Activated effector memory CD4-positive, alpha-beta T cell treated with anti-CD3 and anti-CD28 coated beads, Interleukin-2, amount 50 U/mL, for 16 hours (primary cell): ENCODE results near the gene LRRK1.
A peak's percentile ranks its signal among the peaks of the same experiment; 100 is the strongest.

ENCODE experiments used
- DNase-seq: peaks from one replicate; pipeline ENCODE4 v3.0.0-alpha.2; 2020

Gene LRRK1

GRCh38 chr15:100893261-100893963 lies 25.7 kb upstream of the LRRK1 start:
- DNase-seq: no peak

DNA sequence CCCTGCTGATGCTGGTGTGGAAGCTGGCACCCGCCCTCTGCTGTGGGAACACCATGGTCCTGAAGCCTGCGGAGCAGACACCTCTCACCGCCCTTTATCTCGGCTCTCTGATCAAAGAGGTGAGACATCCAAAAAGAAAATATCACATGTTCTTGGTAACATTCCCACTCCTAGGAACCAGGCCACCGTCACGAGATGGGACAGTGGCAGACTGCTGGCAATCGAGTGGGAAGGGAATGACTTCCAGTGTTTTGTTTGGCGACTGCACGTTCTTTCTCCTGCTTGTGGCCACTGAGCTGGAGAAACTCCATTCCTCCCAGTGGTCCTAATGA lies 25.2 kb upstream of the LRRK1 start:
- DNase-seq: no peak

GRCh38 chr15:100895721-100896120 lies 23.4 kb upstream of the LRRK1 start:
- no peak for DNase-seq

DNA sequence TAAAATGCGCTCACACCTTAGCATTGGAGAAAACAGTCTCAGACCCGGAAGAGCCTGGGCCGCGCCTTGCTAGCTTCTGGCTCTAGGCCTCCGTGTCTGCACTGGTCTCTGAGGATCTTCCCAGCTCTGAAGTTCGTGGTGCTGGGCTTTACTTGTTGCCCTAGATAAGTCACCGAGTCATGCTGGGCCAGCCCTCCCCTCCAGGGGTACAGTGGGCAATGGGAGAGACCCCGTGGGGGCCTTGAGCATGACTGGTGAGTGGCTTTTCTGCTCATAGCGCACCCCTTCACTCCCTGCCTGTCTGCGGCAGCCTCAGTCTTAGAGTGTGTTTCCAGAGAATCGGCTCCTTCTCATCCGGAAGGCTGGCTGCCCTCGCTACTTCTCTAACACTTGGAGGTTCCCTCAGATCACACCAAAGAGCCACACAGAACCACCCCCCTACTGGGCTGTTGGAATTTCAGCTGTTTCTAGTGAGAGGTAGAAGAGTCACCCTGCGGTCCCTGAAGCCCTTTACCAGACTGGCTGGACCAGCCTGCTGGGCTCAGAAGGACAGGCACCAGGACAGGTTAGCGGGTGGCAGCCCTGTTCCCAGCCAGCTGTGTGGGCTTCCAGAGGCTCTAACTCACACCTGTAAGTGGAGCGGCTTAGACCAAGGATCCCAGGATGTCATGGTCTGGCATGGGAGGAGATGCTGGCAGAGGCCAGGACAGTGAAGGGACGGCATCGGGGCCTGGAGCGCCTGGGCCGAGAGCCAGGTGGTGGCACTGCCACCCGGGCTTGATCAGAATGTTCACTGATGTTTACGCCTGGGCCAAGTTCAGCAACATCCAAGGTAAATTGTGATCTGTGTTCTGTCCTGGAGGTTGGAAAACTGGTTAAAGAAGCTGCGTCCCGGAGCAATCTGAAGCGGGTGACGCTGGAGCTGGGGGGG lies 21.7 kb upstream of the LRRK1 start:
- no peak for DNase-seq

DNA sequence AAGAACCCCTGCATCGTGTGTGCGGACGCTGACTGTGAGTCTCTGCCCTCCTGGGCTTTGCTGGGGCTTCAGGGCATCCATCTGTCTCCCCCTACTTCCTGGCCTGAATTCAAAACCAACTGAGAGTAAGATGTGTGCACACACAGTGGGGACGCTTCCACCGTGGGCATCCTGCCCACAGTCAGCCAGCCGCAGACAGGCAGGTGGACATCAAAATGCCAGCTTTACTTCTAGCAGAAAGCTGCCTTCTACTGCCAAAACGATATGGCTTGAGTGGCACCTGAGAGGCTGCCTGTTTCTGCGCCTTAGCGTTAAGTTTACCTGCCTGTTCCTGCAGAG lies 21.0 kb upstream of the LRRK1 start:
- no peak for DNase-seq

- no peak for DNase-seq
Measured at GRCh38 chr15:100898661-100899462, 20.3 kb upstream of the LRRK1 start.

DNA sequence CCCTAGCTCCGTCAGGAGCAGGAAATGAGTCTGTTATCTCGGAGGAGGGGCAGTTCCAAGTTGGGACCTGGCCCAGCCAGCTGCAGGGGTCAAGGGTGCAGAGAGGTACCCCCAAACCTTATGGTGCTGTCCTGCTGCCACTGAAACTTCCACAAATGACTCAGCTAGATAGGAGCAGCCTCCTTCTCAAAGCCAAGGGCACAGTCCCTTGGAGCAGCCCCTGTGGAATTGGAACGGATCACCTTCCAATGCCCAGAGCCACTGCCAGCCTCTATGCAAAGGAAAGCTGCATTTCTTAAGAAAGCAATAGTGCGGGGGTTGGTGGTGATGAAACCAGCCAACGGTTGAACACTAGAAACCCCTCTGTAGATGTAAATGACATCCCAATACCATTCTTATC lies 19.6 kb upstream of the LRRK1 start:
- DNase-seq: no peak

DNA sequence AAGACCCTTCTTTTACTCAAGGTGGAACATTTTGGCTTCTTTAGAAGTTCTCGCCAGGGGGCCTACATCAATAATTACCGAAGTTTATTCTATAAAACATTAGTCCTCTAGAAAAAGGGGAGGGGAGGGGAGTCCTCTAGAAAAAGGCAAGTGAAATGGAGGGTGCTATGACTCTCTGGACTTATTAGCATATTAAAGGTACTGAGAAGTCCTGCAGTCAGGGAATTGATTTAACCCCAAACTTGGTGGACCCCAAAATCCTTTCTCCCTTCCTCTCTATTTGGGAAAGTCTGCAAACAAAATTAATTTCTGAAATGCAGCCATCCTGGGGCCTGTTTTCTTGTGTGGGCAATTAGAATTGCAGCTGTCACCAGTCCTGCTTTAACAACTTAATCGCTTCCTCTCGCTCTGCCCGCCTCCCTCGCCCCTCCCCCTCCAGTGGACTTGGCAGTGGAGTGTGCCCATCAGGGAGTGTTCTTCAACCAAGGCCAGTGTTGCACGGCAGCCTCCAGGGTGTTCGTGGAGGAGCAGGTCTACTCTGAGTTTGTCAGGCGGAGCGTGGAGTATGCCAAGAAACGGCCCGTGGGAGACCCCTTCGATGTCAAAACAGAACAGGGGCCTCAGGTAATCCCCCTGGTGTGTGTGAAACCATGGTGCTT lies 18.9 kb upstream of the LRRK1 start:
- no peak for DNase-seq

DNA sequence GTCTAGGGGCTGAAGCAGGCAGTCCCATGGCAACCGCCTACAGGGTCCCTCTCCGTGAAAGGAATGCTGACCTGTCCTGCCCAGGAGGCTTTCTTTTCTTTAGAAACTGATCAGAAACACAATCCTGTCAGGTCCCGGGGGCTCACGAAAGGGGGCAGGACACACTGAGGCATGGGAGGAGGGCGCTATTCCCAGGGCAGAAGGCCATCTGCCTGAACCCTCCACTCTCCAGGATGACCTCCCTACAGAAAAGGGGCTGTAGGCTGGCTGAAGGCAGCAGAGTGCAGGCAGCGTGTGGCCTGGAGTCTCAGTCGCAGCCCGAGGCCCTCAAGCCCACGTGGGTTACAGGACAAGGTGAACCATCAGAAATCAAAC lies 18.4 kb upstream of the LRRK1 start:
- DNase-seq: no peak

GRCh38 chr15:100901296-100901695 lies 17.9 kb upstream of the LRRK1 start:
- DNase-seq: no peak

GRCh38 chr15:100901702-100902435 lies 17.3 kb upstream of the LRRK1 start:
- no peak for DNase-seq

DNA sequence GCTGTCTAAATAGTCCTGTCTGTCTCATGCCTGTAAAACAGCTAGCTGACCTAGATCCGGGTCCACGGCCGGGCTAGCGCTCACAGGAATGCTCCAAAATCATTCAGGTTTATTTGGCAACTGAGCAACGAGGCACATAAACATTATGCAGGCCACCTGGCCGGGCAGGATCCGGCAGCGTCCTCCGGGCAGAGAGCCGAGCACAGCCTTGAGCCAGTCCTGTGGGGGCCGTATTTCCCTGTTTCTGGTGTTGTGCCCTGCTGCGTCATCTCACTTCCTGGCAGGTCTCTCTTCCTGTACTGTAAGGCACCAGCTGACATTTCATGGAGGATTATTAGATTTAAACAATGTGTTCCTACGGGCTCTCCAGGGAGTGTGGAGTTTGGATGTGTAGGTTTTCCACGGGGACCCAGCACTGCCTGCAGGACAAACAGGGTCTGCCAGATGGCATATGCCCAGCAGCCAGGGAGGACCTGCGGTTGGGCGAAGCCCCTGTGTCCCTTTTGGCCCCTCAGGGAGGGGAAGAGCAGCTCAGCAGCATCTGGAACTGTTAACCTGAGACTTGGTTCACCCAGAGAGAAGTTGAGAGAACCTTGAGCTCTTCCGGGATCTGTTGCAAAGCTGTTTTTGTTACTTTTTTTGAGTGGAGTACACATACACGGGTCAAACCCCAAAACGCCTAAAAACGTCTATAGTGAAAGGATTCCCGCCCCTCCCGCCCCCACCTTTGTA lies 16.6 kb upstream of the LRRK1 start:
- no peak for DNase-seq

- no peak for DNase-seq
Measured at GRCh38 chr15:100903168-100903554, 16.0 kb upstream of the LRRK1 start.

- DNase-seq: no peak
Measured at GRCh38 chr15:100905850-100906249, 13.3 kb upstream of the LRRK1 start.

GRCh38 chr15:100908466-100908865 lies 10.7 kb upstream of the LRRK1 start:
- DNase-seq: no peak

- no peak for DNase-seq
Measured at GRCh38 chr15:100909565-100909964, 9.6 kb upstream of the LRRK1 start.

DNA sequence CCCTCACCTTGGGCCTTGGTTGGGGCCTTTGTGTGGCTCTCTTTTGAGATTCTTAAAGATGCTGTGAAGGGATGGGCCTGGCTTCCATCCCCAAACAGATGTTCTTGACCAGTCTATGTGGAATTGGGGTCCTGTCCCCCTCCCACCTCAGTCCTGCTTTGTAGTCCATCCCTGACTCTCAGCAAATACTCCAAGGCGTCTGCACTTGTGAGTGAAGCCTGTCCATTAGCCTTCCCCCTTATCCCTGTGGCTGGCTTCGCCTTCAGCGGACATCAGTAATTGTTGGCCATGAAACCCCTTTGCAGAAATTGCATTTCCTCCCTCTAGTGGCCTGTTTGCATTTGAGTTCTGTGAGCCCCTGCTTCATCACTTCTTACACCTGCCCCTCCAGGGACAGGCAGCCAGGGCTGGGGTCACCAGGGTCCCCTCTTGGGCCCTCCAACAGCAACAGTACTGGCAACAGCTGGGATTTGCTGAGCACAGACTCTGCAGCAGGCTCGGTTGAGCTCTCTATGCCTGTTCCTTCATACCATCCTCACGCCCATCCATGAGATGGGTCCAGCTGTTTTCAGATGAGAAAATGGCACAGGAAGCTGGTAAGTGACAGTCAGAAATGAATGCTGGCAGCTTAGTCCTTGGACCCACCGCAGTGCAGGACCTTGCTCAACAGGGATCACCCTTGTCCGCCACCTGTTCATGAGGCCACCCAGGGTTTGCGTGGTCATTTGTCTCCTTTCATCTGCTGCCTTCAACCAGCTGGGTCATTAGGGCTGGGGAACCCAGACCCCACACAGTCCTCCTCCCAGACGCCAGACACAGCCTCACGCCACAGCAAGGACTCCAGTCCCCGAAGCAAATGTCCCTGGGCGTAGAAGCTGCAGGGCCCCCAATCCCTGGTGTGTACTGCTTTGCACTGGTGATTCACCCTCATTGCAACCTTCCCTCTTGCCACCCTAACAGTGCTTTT lies 8.9 kb upstream of the LRRK1 start:
- DNase-seq: peak; percentile 27

- no peak for DNase-seq
Measured at GRCh38 chr15:100911086-100911485, 8.1 kb upstream of the LRRK1 start.

DNA sequence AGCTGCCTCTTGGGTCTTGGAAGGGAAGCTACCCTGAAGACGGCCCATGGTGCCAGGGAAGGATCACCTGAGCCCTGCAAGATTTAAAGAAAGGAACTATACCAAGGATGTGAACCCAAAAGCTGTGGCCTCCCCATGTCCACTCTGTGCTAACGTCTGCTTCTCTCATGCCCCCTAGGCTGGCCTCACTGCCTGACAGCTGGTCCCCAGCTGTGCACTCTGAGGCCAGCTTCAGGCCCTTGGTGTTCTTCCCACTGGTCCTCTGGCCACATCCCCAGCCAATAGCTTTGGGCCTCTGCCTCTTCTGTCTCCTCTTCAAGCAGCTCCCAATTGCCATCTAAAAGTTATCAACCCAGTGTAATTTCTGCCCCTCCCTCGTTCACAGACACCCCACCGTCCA lies 5.2 kb upstream of the LRRK1 start:
- DNase-seq: no peak

DNA sequence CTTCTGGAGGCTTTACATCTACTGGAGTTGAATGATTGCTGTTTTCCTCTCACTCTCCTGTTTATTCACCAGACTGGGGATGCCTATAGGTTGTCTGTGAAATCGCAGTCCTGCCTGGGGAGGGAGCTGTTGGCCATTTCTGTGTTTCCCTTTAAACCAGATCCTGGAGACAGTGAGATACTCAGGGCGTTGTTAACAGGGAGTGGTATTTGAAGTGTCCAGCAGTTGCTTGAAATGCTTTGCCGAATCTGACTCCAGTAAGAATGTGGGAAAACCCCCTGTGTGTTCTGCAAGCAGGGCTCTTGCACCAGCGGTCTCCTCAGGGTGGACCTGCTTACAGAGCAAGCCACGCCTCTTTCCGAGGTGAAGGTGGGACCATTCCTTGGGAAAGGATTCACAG lies 4.3 kb upstream of the LRRK1 start:
- no peak for DNase-seq
